ENCODE data around the gene NCR2. TPM values are rescaled to one million over a fixed set of nuclear protein-coding genes. Genes with fewer than 3 reads are reported as not detected.

Gene NCR2
- total and polyA plus RNA-seq, 9 of the 15 experiments (the other 6 are each of a cell fraction or from before 2014, with no cell fraction given), result not detected

DNA sequence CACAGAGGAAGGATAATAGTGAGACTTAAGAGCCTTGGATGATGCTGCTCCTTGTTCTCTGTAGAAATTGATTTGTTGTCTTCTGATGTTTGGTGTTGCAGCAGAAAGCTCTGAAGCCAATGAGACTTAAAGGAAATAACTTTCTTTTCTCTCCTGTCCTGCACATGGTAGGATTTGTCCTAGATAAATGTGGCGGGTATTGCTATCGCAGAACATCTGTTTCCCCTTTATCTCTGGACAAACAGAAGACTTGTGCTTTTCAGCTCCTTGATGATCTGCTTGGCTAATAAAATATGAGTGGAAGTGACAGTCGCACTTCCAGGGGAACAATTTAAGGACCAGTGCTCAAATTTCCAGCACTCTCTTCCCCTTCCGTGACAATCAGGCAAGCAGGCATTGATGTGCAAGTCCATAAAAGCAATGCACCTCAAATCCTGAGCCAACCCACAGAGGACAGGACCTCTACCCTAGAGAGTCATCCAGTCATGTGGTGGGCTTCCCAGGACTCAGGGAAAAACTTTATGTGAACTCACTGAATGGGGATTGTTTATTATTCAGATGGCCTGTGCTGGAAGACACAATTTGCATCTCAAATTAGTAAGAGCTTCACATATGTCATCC is 9.9 kb upstream of the NCR2 start (continued):
- TF ChIP-seq, protein P1, sequence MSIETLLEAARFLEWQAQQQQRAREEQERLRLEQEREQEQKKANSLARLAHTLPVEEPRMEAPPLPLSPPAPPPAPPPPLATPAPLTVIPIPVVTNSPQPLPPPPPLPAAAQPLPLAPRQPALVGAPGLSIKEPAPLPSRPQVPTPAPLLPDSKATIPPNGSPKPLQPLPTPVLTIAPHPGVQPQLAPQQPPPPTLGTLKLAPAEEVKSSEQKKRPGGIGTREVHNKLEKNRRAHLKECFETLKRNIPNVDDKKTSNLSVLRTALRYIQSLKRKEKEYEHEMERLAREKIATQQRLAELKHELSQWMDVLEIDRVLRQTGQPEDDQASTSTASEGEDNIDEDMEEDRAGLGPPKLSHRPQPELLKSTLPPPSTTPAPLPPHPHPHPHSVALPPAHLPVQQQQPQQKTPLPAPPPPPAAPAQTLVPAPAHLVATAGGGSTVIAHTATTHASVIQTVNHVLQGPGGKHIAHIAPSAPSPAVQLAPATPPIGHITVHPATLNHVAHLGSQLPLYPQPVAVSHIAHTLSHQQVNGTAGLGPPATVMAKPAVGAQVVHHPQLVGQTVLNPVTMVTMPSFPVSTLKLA (conservative IDR thresholded peaks at IDR 0.05), result peak in 1 of 2 experiments; percentile 51; a peak in 1 of 4 replicates
- TF ChIP-seq RBM25 (IDR thresholded peaks at IDR 0.05; ENCODE audit: low read depth, low read length, severe bottlenecking) (no peak), FOXM1 (IDR thresholded peaks at IDR 0.05; ENCODE audit: low read depth) (peak; percentile 82), FOXM1 (CRISPR knock-in tag; IDR thresholded peaks at IDR 0.05; ENCODE audit: low read depth) (no peak), ZNF668 (CRISPR knock-in tag; IDR thresholded peaks at IDR 0.05) (peak; percentile 16; the same call in 1 of the 2 replicates), STAT5B (CRISPR knock-in tag; IDR thresholded peaks at IDR 0.05) (no peak), HEY1 (CRISPR knock-in tag; IDR thresholded peaks at IDR 0.05; ENCODE audit: borderline replicate concordance) (peak; percentile 85; the same call in 1 of the 2 replicates), ATF1 (CRISPR knock-in tag; IDR thresholded peaks at IDR 0.05) (no peak), ATF1 (tag; IDR thresholded peaks at IDR 0.05) (no peak), RCOR1 (IDR thresholded peaks at IDR 0.05; ENCODE audit: borderline replicate concordance in 1 of 2, low read depth in 2 of 2, low read length in 2 of 2) (peak in 1 of 2 experiments; percentile 59; a peak in 1 of 4 replicates), ETV6 (IDR thresholded peaks at IDR 0.05; ENCODE audit: borderline replicate concordance in 1 of 2, low read depth in 2 of 2, low read length in 1 of 2) (peak in 1 of 2 experiments; percentile 80; a peak in 1 of 4 replicates), ETV6 (CRISPR knock-in tag; IDR thresholded peaks at IDR 0.05; ENCODE audit: borderline replicate concordance) (no peak), MYC (IDR thresholded peaks at IDR 0.05; ENCODE audit: low read depth, low read length) (peak; percentile 76), MYC (CRISPR knock-in tag; IDR thresholded peaks at IDR 0.05; ENCODE audit: borderline replicate concordance, low read depth) (no peak), RNF2 (IDR thresholded peaks at IDR 0.05) (no peak)
- TF ChIP-seq, protein P2, sequence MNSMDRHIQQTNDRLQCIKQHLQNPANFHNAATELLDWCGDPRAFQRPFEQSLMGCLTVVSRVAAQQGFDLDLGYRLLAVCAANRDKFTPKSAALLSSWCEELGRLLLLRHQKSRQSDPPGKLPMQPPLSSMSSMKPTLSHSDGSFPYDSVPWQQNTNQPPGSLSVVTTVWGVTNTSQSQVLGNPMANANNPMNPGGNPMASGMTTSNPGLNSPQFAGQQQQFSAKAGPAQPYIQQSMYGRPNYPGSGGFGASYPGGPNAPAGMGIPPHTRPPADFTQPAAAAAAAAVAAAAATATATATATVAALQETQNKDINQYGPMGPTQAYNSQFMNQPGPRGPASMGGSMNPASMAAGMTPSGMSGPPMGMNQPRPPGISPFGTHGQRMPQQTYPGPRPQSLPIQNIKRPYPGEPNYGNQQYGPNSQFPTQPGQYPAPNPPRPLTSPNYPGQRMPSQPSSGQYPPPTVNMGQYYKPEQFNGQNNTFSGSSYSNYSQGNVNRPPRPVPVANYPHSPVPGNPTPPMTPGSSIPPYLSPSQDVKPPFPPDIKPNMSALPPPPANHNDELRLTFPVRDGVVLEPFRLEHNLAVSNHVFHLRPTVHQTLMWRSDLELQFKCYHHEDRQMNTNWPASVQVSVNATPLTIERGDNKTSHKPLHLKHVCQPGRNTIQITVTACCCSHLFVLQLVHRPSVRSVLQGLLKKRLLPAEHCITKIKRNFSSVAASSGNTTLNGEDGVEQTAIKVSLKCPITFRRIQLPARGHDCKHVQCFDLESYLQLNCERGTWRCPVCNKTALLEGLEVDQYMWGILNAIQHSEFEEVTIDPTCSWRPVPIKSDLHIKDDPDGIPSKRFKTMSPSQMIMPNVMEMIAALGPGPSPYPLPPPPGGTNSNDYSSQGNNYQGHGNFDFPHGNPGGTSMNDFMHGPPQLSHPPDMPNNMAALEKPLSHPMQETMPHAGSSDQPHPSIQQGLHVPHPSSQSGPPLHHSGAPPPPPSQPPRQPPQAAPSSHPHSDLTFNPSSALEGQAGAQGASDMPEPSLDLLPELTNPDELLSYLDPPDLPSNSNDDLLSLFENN (IDR thresholded peaks at IDR 0.05; ENCODE audit: low read depth in 2 of 2, low read length in 2 of 2), result 0 out of 4 replicates have a peak, but pooled peaks of 1 of the 2 experiments have one; percentile 33
- TF ChIP-seq, protein P3, sequence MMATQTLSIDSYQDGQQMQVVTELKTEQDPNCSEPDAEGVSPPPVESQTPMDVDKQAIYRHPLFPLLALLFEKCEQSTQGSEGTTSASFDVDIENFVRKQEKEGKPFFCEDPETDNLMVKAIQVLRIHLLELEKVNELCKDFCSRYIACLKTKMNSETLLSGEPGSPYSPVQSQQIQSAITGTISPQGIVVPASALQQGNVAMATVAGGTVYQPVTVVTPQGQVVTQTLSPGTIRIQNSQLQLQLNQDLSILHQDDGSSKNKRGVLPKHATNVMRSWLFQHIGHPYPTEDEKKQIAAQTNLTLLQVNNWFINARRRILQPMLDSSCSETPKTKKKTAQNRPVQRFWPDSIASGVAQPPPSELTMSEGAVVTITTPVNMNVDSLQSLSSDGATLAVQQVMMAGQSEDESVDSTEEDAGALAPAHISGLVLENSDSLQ (IDR thresholded peaks at IDR 0.05), result peak; percentile 78
- TF ChIP-seq, protein P4, sequence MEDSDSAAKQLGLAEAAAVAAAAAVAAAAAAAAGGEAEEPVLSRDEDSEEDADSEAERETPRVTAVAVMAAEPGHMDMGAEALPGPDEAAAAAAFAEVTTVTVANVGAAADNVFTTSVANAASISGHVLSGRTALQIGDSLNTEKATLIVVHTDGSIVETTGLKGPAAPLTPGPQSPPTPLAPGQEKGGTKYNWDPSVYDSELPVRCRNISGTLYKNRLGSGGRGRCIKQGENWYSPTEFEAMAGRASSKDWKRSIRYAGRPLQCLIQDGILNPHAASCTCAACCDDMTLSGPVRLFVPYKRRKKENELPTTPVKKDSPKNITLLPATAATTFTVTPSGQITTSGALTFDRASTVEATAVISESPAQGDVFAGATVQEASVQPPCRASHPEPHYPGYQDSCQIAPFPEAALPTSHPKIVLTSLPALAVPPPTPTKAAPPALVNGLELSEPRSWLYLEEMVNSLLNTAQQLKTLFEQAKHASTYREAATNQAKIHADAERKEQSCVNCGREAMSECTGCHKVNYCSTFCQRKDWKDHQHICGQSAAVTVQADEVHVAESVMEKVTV (CRISPR knock-in tag; IDR thresholded peaks at IDR 0.05), result no peak
- TF ChIP-seq, protein P5, sequence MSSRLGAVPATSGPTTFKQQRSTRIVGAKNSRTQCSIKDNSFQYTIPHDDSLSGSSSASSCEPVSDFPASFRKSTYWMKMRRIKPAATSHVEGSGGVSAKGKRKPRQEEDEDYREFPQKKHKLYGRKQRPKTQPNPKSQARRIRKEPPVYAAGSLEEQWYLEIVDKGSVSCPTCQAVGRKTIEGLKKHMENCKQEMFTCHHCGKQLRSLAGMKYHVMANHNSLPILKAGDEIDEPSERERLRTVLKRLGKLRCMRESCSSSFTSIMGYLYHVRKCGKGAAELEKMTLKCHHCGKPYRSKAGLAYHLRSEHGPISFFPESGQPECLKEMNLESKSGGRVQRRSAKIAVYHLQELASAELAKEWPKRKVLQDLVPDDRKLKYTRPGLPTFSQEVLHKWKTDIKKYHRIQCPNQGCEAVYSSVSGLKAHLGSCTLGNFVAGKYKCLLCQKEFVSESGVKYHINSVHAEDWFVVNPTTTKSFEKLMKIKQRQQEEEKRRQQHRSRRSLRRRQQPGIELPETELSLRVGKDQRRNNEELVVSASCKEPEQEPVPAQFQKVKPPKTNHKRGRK (tag; IDR thresholded peaks at IDR 0.05), result no peak
